ENCODE measurements around the gene SGCD.

- TF ChIP-seq POLR2A (IDR thresholded peaks at IDR 0.05; ENCODE audit: low read depth, low read length) (no peak), POLR2AphosphoS5 (IDR thresholded peaks at IDR 0.05; ENCODE audit: low read depth, low read length) (no peak), SPI1 (IDR thresholded peaks at IDR 0.05; ENCODE audit: low read depth, low read length) (no peak), TAF1 (IDR thresholded peaks at IDR 0.05; ENCODE audit: low read depth, low read length) (no peak)
Measured at GRCh38 chr5:156497804-156498208, 170.8 kb downstream of the SGCD start.

Measured in GM12891 (cell line).